SK-N-SH (cell line): ENCODE data around the gene SLC14A1. TPM values are rescaled to one million over a fixed set of nuclear protein-coding genes. Genes with fewer than 3 reads are reported as not detected.

Experiments
- CTCF ChIA-PET: fragments of 300-600, 350-600 bp; formaldehyde crosslinking; extraction: SDS; loops from one replicate; lab custom pipeline; 2021; lab: Yijun Ruan, JAX
- POLR2A ChIA-PET: fragments of 350-600 bp; sonication (Branson Sonifier 250); formaldehyde crosslinking; extraction: SDS; loops from one replicate; lab custom pipeline; 2020; ENCODE audit warnings: antibody characterized with exemption, inconsistent platforms; lab: Yijun Ruan, JAX
- DNase-seq: peaks from one replicate; pipeline ENCODE4 v3.0.0; 2012
- H2AFZ ChIP-seq: fragments of 200-600 bp; sonication (generic); 2 replicates; pipeline ENCODE4 v1.8.1; 2016; ENCODE audit warnings: antibody characterized with exemption, mild to moderate bottlenecking, low read depth
- H3F3A ChIP-seq: fragments of 200-600 bp; sonication (generic); replicated peaks from 2 replicates; pipeline ENCODE3; 2016; ENCODE audit warnings: antibody characterized with exemption, mild to moderate bottlenecking; ENCODE audit not compliant: insufficient read depth
- H3K27ac ChIP-seq, 2 experiments: fragments of 200-500 bp in 1 of 2; fragments of 200-600 bp in 1 of 2; sonication (Bioruptor generic) in 1 of 2; sonication (generic), shearing (Covaris generic) in 1 of 2; 2 replicates each; pipeline versions ENCODE4 v1.5.1 to v1.6.1; 2014 to 2016; ENCODE audit warnings: low read depth in 2 of 2, inconsistent platforms in 1 of 2, low read length in 1 of 2, mild to moderate bottlenecking in 1 of 2, mixed read lengths in 1 of 2
- H3K27me3 ChIP-seq: fragments of 200-600 bp; sonication (generic), shearing (Covaris generic); 2 replicates; pipeline ENCODE4 v1.6.1; 2016; ENCODE audit warnings: mixed run types; ENCODE audit not compliant: insufficient read depth
- H3K36me3 ChIP-seq, 2 experiments: fragments of 200-500 bp in 1 of 2; fragments of 200-600 bp in 1 of 2; sonication (Bioruptor generic) in 1 of 2; sonication (generic) in 1 of 2; replicated peaks in 1 of 2; 2 replicates each; pipeline versions ENCODE3 to v1.5.1; 2014 to 2016; ENCODE audit warnings: low read length in 1 of 2, mild to moderate bottlenecking in 1 of 2; ENCODE audit not compliant: insufficient read depth in 2 of 2, control insufficient read depth in 1 of 2
- H3K4me1 ChIP-seq, 2 experiments: fragments of 200-500 bp in 1 of 2; fragments of 200-600 bp in 1 of 2; sonication (Bioruptor generic) in 1 of 2; sonication (generic), shearing (Covaris generic) in 1 of 2; 2 replicates each; pipeline versions ENCODE4 v1.5.1 to v1.6.1; 2014 to 2016; ENCODE audit warnings: low read depth in 1 of 2, low read length in 1 of 2, mixed run types in 1 of 2; ENCODE audit not compliant: insufficient read depth in 2 of 2, control insufficient read depth in 1 of 2
- H3K4me2 ChIP-seq: fragments of 200-600 bp; sonication (generic), shearing (Covaris generic); 2 replicates; pipeline ENCODE4 v1.6.1; 2017; ENCODE audit warnings: mixed run types
- H3K4me3 ChIP-seq, 2 experiments: fragments of 200-500 bp in 1 of 2; fragments of 200-600 bp in 1 of 2; sonication (Bioruptor generic) in 1 of 2; sonication (generic), shearing (Covaris generic) in 1 of 2; 2 replicates each; pipeline versions ENCODE4 v1.5.1 to v1.8.1; 2014 to 2016; ENCODE audit warnings: low read depth in 2 of 2, inconsistent platforms in 1 of 2, low read length in 1 of 2, mild to moderate bottlenecking in 1 of 2, mixed read lengths in 1 of 2, moderate library complexity in 1 of 2
- H3K79me2 ChIP-seq: fragments of 200-600 bp; sonication (generic); 2 replicates; pipeline ENCODE4 v1.8.1; 2017; ENCODE audit warnings: mild to moderate bottlenecking; ENCODE audit not compliant: insufficient read depth
- H3K9ac ChIP-seq: fragments of 200-600 bp; sonication (generic); 2 replicates; pipeline ENCODE4 v1.6.1; 2017; ENCODE audit warnings: mixed run types
- H3K9me2 ChIP-seq: fragments of 200-600 bp; sonication (generic); 2 replicates; pipeline ENCODE4 v1.6.1; 2017; ENCODE audit warnings: mixed run types
- H3K9me3 ChIP-seq: fragments of 200-600 bp; sonication (generic); 2 replicates; pipeline ENCODE4 v1.6.1; 2017; ENCODE audit warnings: mixed run types, mild to moderate bottlenecking, moderate library complexity
- H4K20me1 ChIP-seq: fragments of 200-600 bp; sonication (generic); 2 replicates; pipeline ENCODE4 v1.6.1; 2017; ENCODE audit warnings: mild to moderate bottlenecking, mixed run types; ENCODE audit not compliant: insufficient read depth
- ELF1 ChIP-seq: IDR thresholded peaks from 2 replicates; pipeline ENCODE4 v1.4.0; 2012
- MEF2A ChIP-seq: IDR thresholded peaks from 2 replicates; pipeline ENCODE4 v1.4.0; 2012; ENCODE audit warnings: low read depth, borderline replicate concordance
- NFIC ChIP-seq: IDR thresholded peaks from 2 replicates; pipeline ENCODE4 v1.4.0; 2012; ENCODE audit warnings: borderline replicate concordance
- PBX3 ChIP-seq: IDR thresholded peaks from 2 replicates; pipeline ENCODE4; 2012
- RXRA ChIP-seq: IDR thresholded peaks from 2 replicates; pipeline ENCODE4 v1.4.0; 2012; ENCODE audit warnings: low read depth, mild to moderate bottlenecking, borderline replicate concordance
- SIN3A ChIP-seq: IDR thresholded peaks from 2 replicates; pipeline ENCODE4 v1.6.1; 2012; ENCODE audit warnings: low read depth, mild to moderate bottlenecking, low read length, moderate library complexity, borderline replicate concordance
- TCF12 ChIP-seq: IDR thresholded peaks from 2 replicates; pipeline ENCODE4 v1.4.0; 2012
- USF2 ChIP-seq: fragments of 150-350 bp; IDR thresholded peaks from 2 replicates; pipeline ENCODE4 v1.6.1; 2017; ENCODE audit warnings: antibody characterized with exemption, low read length, low read depth, borderline replicate concordance
- WGBS: methylation state at CpG from one replicate; pipeline ENCODE4 v1.1.6; 2017; ENCODE audit warnings: low lambda C conversion rate; 5-methylcytosine and 5-hydroxymethylcytosine counted together
- polyA plus RNA-seq, 3 experiments: library from polyadenylated mRNA; depleted of rRNA; stranded (reverse); fragments of >200 nt; gene quantifications; 2 replicates each; pipeline ENCODE4 v1.2.3, GENCODE V29; 2012
- TF ChIP-seq, protein P1 (sequence below): IDR thresholded peaks from 2 replicates; pipeline ENCODE4 v1.4.0; 2012; ENCODE audit warnings: low read depth, borderline replicate concordance

Gene SLC14A1
- polyA plus RNA-seq, 1 of the 3 experiments (the other 2 are of a cell fraction) = 2.4 TPM

- Histone ChIP-seq H3F3A (peaks cover 8% of the 10 kb centered on the region), H2AFZ (peak overlapping the region; percentile 44), H3K9me3 (no peaks in the 10 kb centered on the region), H4K20me1 (no peaks in the 10 kb centered on the region), H3K27ac (peak overlapping the region in 1 of 2 experiments; percentile 69; a peak in 2 of 4 replicates), H3K79me2 (no peaks in the 10 kb centered on the region), H3K9ac (no peak overlapping the region), H3K9me2 (no peaks in the 10 kb centered on the region), H3K4me2 (no peak overlapping the region), H3K4me1 (peaks cover 0 to 16% of the 10 kb centered on the region in 2 experiments; a peak in 2 of 4 replicates), H3K4me3 (no peak overlapping the region), H3K27me3 (no peaks in the 10 kb centered on the region), H3K36me3 (no peaks in the 10 kb centered on the region)
- TF ChIP-seq NFIC = peak; percentile 32
- TF ChIP-seq MEF2A = no peak
- no peak for DNase-seq
- POLR2A ChIA-PET = no interaction called here
- WGBS = 76% methylated on average over 3 of the region's 3 CpGs
- CTCF ChIA-PET = no interaction called here
These were observed 40.2 kb downstream of the SLC14A1 start for GRCh38 chr18:45764000-45764686.

GRCh38 chr18:45765796-45766195 is 41.8 kb downstream of the SLC14A1 start:
- H3F3A ChIP-seq = peaks cover 8% of the 10 kb centered on the region
- DNase-seq = no peak
- CTCF ChIA-PET = interaction anchor here (1.3 kb wide), 1 partner anchor 43 kb away, joined by 3 read pairs; no protein-coding TSS in a partner anchor
- no peaks in the 10 kb centered on the region for H4K20me1 ChIP-seq
- peak overlapping the region; percentile 69; the same call in 1 of the 2 replicates for H2AFZ ChIP-seq
- H3K36me3 ChIP-seq = no peaks in the 10 kb centered on the region
- H3K4me1 ChIP-seq = peaks cover 0 to 16% of the 10 kb centered on the region in 2 experiments; a peak in 2 of 4 replicates
- H3K9me2 ChIP-seq = no peaks in the 10 kb centered on the region
- POLR2A ChIA-PET = no interaction called here
- peak overlapping the region; percentile 41; the same call in 1 of the 2 replicates for H3K4me2 ChIP-seq
- 44% methylated on average over 2 of the region's 2 CpGs for WGBS
- H3K79me2 ChIP-seq = no peaks in the 10 kb centered on the region
- no peak overlapping the region for H3K4me3 ChIP-seq
- H3K27ac ChIP-seq = peak overlapping the region in 1 of 2 experiments; percentile 69; a peak in 2 of 4 replicates
- H3K27me3 ChIP-seq = no peaks in the 10 kb centered on the region
- H3K9ac ChIP-seq = no peak overlapping the region
- H3K9me3 ChIP-seq = no peaks in the 10 kb centered on the region
- no peak for TF ChIP-seq MEF2A
- no peak for TF ChIP-seq SIN3A
- TF ChIP-seq RXRA = no peak
- no peak for TF ChIP-seq ELF1
- 0 out of 2 replicates have a peak, but pooled peaks have one; percentile 17 for TF ChIP-seq PBX3
- no peak for TF ChIP-seq TCF12

DNA sequence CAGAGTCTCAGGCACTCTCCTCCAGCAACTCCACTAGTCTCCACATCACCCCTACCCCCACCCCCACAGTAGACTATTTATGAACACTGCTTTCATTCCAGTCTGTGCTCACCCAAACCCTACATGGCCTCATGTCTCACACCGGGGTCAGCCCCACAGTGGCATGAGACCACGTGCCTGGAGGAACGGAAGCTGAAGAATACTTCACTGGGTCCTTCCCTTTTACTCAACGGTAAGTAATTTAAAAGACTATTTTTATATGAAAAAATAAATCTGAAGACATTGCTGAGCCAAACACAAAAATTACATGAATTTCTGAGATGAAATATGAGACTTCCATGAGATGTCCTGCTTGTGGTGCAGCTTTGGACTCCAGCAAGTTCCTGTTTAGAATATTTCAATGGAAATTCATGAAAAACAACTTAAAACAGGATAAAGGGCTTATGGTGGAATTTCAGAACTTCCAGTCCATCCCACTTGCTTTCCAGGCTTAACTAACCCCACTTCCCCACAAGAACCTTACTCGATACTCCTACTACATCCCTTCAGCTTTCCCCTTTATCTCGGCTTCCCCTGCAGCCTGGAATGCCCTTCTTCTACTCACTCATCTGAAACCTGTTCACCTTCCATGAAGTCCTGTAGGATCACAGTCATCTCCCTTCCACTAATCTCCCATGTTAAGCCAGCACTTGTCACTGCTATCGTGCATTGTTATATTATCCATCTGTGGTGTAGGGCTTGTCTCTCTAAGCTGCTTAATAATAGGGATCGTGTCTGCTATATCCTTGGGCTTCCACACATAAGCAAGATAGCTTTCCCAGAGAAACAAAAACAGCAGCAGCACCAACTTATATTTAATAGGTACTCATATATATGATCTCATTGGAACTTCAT is 47.9 kb downstream of the SLC14A1 start:
- Histone ChIP-seq H3K27me3 (no peaks in the 10 kb centered on the region), H3K36me3 (no peaks in the 10 kb centered on the region), H3K4me2 (no peak overlapping the region), H3K27ac (peak overlapping the region in 1 of 2 experiments; percentile 30; a peak in 1 of 4 replicates), H4K20me1 (no peaks in the 10 kb centered on the region), H3K79me2 (no peaks in the 10 kb centered on the region), H3K9ac (no peak overlapping the region), H3K9me2 (no peaks in the 10 kb centered on the region), H3K4me3 (no peak overlapping the region), H2AFZ (no peak overlapping the region), H3K4me1 (peaks cover 0 to 8% of the 10 kb centered on the region in 2 experiments; a peak in 2 of 4 replicates), H3K9me3 (no peaks in the 10 kb centered on the region), H3F3A (peaks cover 13% of the 10 kb centered on the region)
- WGBS = 51% methylated on average over 8 of the region's 8 CpGs
- no peak for DNase-seq
- POLR2A ChIA-PET = no interaction called here
- CTCF ChIA-PET = interaction anchor here (0.8 to 1.2 kb wide), 2 partner anchors 9 to 20 kb away, joined by 3 read pairs; no protein-coding TSS in a partner anchor
- no peak for TF ChIP-seq USF2
- TF ChIP-seq, protein P1, sequence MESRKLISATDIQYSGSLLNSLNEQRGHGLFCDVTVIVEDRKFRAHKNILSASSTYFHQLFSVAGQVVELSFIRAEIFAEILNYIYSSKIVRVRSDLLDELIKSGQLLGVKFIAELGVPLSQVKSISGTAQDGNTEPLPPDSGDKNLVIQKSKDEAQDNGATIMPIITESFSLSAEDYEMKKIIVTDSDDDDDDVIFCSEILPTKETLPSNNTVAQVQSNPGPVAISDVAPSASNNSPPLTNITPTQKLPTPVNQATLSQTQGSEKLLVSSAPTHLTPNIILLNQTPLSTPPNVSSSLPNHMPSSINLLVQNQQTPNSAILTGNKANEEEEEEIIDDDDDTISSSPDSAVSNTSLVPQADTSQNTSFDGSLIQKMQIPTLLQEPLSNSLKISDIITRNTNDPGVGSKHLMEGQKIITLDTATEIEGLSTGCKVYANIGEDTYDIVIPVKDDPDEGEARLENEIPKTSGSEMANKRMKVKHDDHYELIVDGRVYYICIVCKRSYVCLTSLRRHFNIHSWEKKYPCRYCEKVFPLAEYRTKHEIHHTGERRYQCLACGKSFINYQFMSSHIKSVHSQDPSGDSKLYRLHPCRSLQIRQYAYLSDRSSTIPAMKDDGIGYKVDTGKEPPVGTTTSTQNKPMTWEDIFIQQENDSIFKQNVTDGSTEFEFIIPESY = no peak
